HL-60 (cell line): ENCODE measurements around the gene GSTO2.

ENCODE experiments used
- GABPA ChIP-seq: IDR thresholded peaks from 2 replicates; pipeline ENCODE4 v1.6.1; 2012; ENCODE audit warnings: low read depth
- POLR2AphosphoS5 ChIP-seq: IDR thresholded peaks from 2 replicates; pipeline ENCODE4 v1.6.1; 2012; ENCODE audit warnings: low read depth
- SPI1 ChIP-seq: IDR thresholded peaks from 2 replicates; pipeline ENCODE4 v1.6.1; 2012; ENCODE audit warnings: low read depth, mild to moderate bottlenecking, borderline replicate concordance
- TF ChIP-seq, protein P1 (sequence below): IDR thresholded peaks from one replicate; pipeline ENCODE4 v1.5.1; 2011; ENCODE audit warnings: low read length, control low read depth, inconsistent platforms; ENCODE audit not compliant: insufficient read depth
- TF ChIP-seq, protein P2 (sequence below): IDR thresholded peaks from 2 replicates; pipeline ENCODE4 v1.6.1; 2012; ENCODE audit warnings: low read depth; ENCODE audit not compliant: insufficient replicate concordance

DNA sequence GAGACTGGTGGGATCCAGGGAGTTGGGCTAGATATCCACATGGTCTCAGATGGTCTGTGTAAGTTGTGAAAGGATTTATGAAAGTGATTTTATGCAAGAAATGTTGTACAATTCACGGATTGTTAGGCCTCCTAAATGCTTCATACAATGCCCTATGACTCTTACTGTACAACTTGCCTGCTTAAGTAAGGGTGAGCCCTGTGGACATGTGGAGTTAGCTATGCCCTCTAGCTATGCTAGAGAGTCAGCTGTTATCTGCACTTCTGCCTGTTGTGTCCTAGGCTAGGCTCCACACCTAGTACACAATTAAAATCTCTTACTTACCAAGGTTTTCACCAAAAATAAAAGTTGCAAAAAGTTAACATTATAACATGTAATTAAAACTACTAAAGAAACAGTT lies 35.2 kb upstream of the GSTO2 start:
- TF ChIP-seq, protein P1, sequence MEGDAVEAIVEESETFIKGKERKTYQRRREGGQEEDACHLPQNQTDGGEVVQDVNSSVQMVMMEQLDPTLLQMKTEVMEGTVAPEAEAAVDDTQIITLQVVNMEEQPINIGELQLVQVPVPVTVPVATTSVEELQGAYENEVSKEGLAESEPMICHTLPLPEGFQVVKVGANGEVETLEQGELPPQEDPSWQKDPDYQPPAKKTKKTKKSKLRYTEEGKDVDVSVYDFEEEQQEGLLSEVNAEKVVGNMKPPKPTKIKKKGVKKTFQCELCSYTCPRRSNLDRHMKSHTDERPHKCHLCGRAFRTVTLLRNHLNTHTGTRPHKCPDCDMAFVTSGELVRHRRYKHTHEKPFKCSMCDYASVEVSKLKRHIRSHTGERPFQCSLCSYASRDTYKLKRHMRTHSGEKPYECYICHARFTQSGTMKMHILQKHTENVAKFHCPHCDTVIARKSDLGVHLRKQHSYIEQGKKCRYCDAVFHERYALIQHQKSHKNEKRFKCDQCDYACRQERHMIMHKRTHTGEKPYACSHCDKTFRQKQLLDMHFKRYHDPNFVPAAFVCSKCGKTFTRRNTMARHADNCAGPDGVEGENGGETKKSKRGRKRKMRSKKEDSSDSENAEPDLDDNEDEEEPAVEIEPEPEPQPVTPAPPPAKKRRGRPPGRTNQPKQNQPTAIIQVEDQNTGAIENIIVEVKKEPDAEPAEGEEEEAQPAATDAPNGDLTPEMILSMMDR: no peak
- TF ChIP-seq, protein P2, sequence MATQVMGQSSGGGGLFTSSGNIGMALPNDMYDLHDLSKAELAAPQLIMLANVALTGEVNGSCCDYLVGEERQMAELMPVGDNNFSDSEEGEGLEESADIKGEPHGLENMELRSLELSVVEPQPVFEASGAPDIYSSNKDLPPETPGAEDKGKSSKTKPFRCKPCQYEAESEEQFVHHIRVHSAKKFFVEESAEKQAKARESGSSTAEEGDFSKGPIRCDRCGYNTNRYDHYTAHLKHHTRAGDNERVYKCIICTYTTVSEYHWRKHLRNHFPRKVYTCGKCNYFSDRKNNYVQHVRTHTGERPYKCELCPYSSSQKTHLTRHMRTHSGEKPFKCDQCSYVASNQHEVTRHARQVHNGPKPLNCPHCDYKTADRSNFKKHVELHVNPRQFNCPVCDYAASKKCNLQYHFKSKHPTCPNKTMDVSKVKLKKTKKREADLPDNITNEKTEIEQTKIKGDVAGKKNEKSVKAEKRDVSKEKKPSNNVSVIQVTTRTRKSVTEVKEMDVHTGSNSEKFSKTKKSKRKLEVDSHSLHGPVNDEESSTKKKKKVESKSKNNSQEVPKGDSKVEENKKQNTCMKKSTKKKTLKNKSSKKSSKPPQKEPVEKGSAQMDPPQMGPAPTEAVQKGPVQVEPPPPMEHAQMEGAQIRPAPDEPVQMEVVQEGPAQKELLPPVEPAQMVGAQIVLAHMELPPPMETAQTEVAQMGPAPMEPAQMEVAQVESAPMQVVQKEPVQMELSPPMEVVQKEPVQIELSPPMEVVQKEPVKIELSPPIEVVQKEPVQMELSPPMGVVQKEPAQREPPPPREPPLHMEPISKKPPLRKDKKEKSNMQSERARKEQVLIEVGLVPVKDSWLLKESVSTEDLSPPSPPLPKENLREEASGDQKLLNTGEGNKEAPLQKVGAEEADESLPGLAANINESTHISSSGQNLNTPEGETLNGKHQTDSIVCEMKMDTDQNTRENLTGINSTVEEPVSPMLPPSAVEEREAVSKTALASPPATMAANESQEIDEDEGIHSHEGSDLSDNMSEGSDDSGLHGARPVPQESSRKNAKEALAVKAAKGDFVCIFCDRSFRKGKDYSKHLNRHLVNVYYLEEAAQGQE: no peak
- TF ChIP-seq POLR2AphosphoS5 (no peak), GABPA (no peak), SPI1 (no peak)
